Measurements from ENCODE around the gene KIF26A. TPM values are rescaled to one million over a fixed set of nuclear protein-coding genes. Genes with fewer than 3 reads are reported as not detected.

Gene KIF26A
- total RNA-seq, 6 donors from 2014 or later = 1.8 to 7.3 (median 3.5) TPM

DNA sequence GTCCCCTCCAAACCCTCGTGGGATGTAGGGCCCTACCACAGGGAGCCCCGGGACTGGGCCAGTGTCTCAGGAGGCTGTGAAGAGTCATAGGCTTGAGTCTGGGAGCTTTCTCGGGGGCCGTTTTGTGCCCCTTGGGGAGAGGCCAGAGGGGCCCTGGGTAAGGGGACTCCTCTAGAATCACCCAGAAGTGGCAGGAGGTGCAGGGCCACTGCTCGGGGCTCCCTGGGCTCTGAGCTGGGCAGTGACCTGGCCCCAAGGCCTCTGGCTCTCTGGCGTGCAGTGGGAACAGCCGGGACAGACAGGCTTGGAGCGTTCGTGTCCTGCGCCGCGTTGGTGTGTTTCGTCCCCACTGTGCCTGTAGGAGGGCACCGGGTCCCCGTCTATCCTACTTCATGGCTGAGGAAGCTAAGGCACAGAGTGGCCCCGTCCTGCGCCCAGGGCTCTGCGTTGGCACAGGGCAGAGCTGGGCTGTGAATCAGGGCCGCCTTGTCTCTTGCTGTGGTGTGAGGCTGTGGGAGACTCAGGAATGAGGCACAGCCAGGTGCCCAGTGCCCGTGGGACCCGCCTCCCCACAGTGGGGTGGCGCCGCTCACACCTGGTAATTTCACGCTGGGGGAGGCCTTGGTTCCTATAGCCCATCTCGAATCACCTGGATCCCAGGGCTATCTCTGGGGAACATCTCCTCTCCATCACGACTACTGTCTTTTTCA lies 23.8 kb upstream of the KIF26A start:
- no peaks in the 10 kb centered on the region for H3K9me3 ChIP-seq
- H3K27ac ChIP-seq = no peak overlapping the region
- ATAC-seq (ENCODE audit: low FRiP score in 2 of 2) (no peak), DNase-seq (peak in 1 of 2 donors; percentile 75)
- 70 to 89% methylated on average over 13 to 24 of the region's 26 CpGs for WGBS, 2 donors
- peaks cover 0 to 21% (median 12%) of the 10 kb centered on the region in 4 donors for H3K27me3 ChIP-seq
- no peak for TF ChIP-seq POLR2A (IDR thresholded peaks at IDR 0.05)
- TF ChIP-seq POLR2AphosphoS5 (IDR thresholded peaks at IDR 0.05) = no peak
- no peak for TF ChIP-seq EP300 (IDR thresholded peaks at IDR 0.05)
- TF ChIP-seq, protein P1, sequence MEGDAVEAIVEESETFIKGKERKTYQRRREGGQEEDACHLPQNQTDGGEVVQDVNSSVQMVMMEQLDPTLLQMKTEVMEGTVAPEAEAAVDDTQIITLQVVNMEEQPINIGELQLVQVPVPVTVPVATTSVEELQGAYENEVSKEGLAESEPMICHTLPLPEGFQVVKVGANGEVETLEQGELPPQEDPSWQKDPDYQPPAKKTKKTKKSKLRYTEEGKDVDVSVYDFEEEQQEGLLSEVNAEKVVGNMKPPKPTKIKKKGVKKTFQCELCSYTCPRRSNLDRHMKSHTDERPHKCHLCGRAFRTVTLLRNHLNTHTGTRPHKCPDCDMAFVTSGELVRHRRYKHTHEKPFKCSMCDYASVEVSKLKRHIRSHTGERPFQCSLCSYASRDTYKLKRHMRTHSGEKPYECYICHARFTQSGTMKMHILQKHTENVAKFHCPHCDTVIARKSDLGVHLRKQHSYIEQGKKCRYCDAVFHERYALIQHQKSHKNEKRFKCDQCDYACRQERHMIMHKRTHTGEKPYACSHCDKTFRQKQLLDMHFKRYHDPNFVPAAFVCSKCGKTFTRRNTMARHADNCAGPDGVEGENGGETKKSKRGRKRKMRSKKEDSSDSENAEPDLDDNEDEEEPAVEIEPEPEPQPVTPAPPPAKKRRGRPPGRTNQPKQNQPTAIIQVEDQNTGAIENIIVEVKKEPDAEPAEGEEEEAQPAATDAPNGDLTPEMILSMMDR (IDR thresholded peaks at IDR 0.05) = no peak
- H3K4me3 ChIP-seq = no peak overlapping the region
- no peaks in the 10 kb centered on the region for H3K36me3 ChIP-seq
- peaks cover 12 to 26% (median 20%) of the 10 kb centered on the region in 4 donors for H3K4me1 ChIP-seq

DNA sequence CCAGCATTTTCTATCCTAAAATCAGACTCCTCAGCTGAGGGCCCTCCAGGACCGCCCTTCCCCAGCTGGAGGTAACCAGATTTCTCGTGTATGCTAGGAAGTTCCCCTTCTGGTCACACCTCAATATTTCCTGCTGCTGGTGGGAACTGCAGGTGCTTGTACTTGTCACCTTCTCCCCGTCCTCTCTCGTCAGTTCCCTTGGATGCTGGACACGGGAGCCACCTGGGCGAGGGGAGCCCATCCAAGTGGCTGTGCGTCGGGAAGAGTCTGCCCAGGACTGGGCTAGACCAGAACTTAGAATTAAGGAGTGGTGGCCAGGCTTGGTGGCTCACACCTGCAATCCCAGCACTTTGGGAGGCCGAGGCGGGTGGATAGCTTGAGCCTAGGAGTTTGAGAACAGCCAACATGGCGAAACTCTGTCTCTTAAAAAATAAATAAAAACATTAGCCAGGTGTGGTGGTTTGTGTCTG lies 23.2 kb upstream of the KIF26A start:
- no peak overlapping the region for H3K4me3 ChIP-seq
- WGBS, 2 donors = 83 to 84% methylated on average over 7 to 11 of the region's 11 CpGs
- DNase-seq (peak in 1 of 2 donors; percentile 39), ATAC-seq (ENCODE audit: low FRiP score in 2 of 2) (no peak)
- no peaks in the 10 kb centered on the region for H3K36me3 ChIP-seq
- H3K4me1 ChIP-seq = peaks cover 12 to 26% (median 20%) of the 10 kb centered on the region in 4 donors
- H3K27me3 ChIP-seq = peaks cover 0 to 21% (median 12%) of the 10 kb centered on the region in 4 donors
- H3K27ac ChIP-seq = no peak overlapping the region
- no peaks in the 10 kb centered on the region for H3K9me3 ChIP-seq
- TF ChIP-seq POLR2AphosphoS5 (IDR thresholded peaks at IDR 0.05) = no peak

DNA sequence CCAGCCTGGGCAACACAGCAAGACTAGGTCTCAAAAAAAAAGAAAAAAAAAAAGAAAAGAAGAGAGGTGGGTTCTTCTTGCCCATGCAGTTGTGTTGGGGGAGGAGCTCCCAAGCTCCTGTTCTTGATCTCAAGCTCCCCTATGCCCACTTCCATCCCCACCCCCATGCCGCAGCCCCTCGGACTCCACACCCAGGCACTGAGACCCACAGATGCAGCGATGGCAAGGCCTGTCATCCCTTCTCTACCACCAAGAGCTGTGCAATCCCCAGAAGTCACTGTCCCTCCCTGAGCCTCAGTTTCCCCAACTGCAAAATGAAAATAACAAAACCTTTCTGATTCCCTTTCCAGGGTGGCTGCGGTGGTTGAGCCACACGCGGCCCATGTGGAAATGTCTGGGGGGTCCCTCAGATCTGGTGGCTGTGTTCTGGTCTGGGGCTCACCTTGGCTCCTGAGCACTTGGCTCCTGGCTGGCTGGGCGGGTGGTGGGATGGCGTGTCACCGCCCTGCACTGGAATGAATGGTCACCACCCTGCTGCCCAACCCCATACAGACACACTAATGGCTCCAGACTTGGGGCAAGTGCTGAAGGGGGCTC lies 22.6 kb upstream of the KIF26A start:
- 86 to 89% methylated on average over 3 to 9 of the region's 9 CpGs for WGBS, 2 donors
- ATAC-seq (ENCODE audit: low FRiP score in 2 of 2) (no peak), DNase-seq (peak in 1 of 2 donors; percentile 62)
- H3K9me3 ChIP-seq = no peaks in the 10 kb centered on the region
- H3K27ac ChIP-seq = peak overlapping the region; percentile 71 to 84 (median 78)
- TF ChIP-seq EP300 (IDR thresholded peaks at IDR 0.05) (no peak), POLR2AphosphoS5 (IDR thresholded peaks at IDR 0.05) (no peak), POLR2A (IDR thresholded peaks at IDR 0.05) (no peak)
- TF ChIP-seq, protein P1 (IDR thresholded peaks at IDR 0.05) = no peak
- H3K4me3 ChIP-seq = peak overlapping the region in 3 of 4 donors; percentile 59 to 70 (median 66)
- H3K27me3 ChIP-seq = peaks cover 0 to 21% (median 12%) of the 10 kb centered on the region in 4 donors
- peaks cover 12 to 26% (median 20%) of the 10 kb centered on the region in 4 donors for H3K4me1 ChIP-seq
- no peaks in the 10 kb centered on the region for H3K36me3 ChIP-seq

DNA sequence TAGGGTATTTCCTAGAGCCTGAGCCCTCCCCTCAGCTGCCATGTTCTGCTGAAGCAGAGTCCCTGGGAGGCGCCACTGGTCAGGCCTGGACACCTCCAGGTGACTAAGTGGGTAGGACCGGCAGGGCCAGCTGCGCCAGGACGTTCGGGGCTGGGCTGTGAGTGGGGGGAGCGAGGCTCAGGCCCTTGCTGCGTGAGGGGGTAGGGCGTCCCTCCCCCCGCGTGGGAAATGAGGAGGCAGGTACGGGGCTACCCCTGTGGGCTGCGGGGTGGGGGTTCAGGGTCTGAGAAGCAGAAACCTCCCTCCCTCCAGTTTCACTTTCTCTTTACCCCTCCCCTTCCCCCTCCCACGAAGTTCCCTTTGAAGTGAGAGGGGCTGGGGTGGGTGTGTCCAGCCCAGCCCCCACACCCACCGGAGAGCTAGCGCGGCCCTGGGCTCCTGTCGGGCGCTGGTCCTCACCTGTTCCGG lies 22.1 kb upstream of the KIF26A start:
- ATAC-seq (ENCODE audit: low FRiP score in 2 of 2) = peak in 1 of 2 donors; percentile 24
- Histone ChIP-seq H3K27ac (peak overlapping the region; percentile 71 to 84 (median 78)), H3K4me3 (peak overlapping the region; percentile 30 to 70 (median 62)), H3K27me3 (peaks cover 0 to 21% (median 12%) of the 10 kb centered on the region in 4 donors), H3K9me3 (no peaks in the 10 kb centered on the region), H3K4me1 (peaks cover 12 to 26% (median 18%) of the 10 kb centered on the region in 4 donors), H3K36me3 (no peaks in the 10 kb centered on the region)
- peak; percentile 59 to 75 for DNase-seq
- WGBS, 2 donors = 13 to 17% methylated on average over 9 to 19 of the region's 19 CpGs
- TF ChIP-seq EP300 (IDR thresholded peaks at IDR 0.05) = no peak

DNA sequence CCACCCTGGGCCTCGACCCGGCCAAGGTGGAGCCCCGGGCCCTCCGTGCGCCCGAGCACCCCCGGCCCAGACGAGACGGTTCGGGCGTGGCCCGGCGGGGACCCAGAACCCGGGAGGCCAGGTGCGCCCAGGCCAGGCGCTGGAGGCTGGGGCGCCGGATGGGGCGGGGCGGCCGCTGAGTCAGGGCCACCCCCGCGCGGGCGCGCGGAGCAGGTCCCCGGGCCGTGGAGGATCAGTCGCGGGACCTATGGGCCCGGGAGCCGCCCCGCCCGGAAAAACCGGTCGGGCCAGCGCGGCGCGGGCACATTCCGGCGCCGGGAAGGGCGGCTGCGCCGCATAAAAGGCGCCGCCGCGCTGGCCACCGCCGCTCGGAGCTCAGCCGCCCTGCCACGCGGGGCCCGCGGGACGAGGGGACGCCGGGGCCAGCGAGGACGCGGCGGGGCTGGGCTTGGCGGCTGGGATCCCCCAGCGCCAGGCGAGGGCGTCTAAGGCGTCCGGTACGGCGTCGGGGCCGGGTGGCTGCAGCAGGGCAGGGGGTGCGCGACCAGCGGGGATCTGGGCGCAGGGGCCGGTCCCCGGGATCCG lies 21.5 kb upstream of the KIF26A start:
- H3K36me3 ChIP-seq = no peaks in the 10 kb centered on the region
- peaks cover 0 to 21% (median 12%) of the 10 kb centered on the region in 4 donors for H3K27me3 ChIP-seq
- H3K4me1 ChIP-seq = peaks cover 12 to 26% (median 16%) of the 10 kb centered on the region in 4 donors
- TF ChIP-seq, protein P1 (IDR thresholded peaks at IDR 0.05) = no peak
- TF ChIP-seq POLR2AphosphoS5 (IDR thresholded peaks at IDR 0.05) = no peak
- no peak for TF ChIP-seq EP300 (IDR thresholded peaks at IDR 0.05)
- peak in 2 of 4 donors; percentile 64 to 72 for TF ChIP-seq POLR2A (IDR thresholded peaks at IDR 0.05)
- peak; percentile 64 to 94 for DNase-seq
- WGBS, 2 donors = 10% methylated on average over 2 of the region's 83 CpGs; no CpG with 5 or more reads in 1 of the 2 donors
- peak; percentile 58 to 74 for ATAC-seq (ENCODE audit: low FRiP score in 2 of 2)
- H3K27ac ChIP-seq = peak overlapping the region; percentile 71 to 84 (median 78)
- H3K4me3 ChIP-seq = peak overlapping the region; percentile 30 to 70 (median 62)
- H3K9me3 ChIP-seq = no peaks in the 10 kb centered on the region
